Stimulated activated CD8-positive, alpha-beta memory T cell treated with anti-CD3 and anti-CD28 coated beads, Interleukin-7, amount 100 ng/mL, for 48 hours (primary cell): Measurements from ENCODE around the gene ATG2A.

Experiments
- DNase-seq, 2 donors: peaks; one replicate each; pipeline ENCODE4 v3.0.0-alpha.2; 2020; ENCODE audit warnings: low read depth in 1 of 2; ENCODE audit errors: extremely low read depth in 1 of 2

The ATG2A gene

GRCh38 chr11:64888406-64888728, 28.6 kb downstream of the ATG2A start:
- no peak for DNase-seq

- peak; percentile 63 to 69 for DNase-seq
These were observed 29.1 kb downstream of the ATG2A start for GRCh38 chr11:64887757-64888405.

- no peak for DNase-seq
These were observed 29.7 kb downstream of the ATG2A start for GRCh38 chr11:64887234-64887756.

GRCh38 chr11:64885367-64886286, 31.4 kb downstream of the ATG2A start:
- no peak for DNase-seq

GRCh38 chr11:64884019-64884418, 33.0 kb downstream of the ATG2A start:
- no peak for DNase-seq

GRCh38 chr11:64883575-64883974, 33.4 kb downstream of the ATG2A start:
- no peak for DNase-seq

GRCh38 chr11:64882243-64882642, 34.8 kb downstream of the ATG2A start:
- DNase-seq = no peak

- no peak for DNase-seq
These were observed 35.5 kb downstream of the ATG2A start for GRCh38 chr11:64881476-64881875.

- DNase-seq = no peak
These were observed 36.6 kb downstream of the ATG2A start for GRCh38 chr11:64880240-64881001.

GRCh38 chr11:64879244-64879900, 37.6 kb downstream of the ATG2A start:
- no peak for DNase-seq

- DNase-seq = peak; percentile 99 to 100
These were observed 38.3 kb downstream of the ATG2A start, which contains the start of gene EHD1 for GRCh38 chr11:64878494-64879243. Gene EHD1, minus strand, starts transcription at chr11:64878621. Its CDS starts 157 bp downstream, at chr11:64878464.

- no peak for DNase-seq
These were observed 38.9 kb downstream of the ATG2A start for GRCh38 chr11:64878223-64878493.

GRCh38 chr11:64877390-64878222, 39.4 kb downstream of the ATG2A start:
- no peak for DNase-seq

- DNase-seq = no peak
These were observed 40.1 kb downstream of the ATG2A start for GRCh38 chr11:64876835-64877341.

- peak in 1 of 2 donors; percentile 37 for DNase-seq
These were observed 40.7 kb downstream of the ATG2A start for GRCh38 chr11:64876229-64876750.

GRCh38 chr11:64875369-64876228, 41.4 kb downstream of the ATG2A start:
- no peak for DNase-seq

- DNase-seq = no peak
These were observed 42.4 kb downstream of the ATG2A start for GRCh38 chr11:64874308-64875240.
